Neural progenitor cell (in vitro differentiated cells): ENCODE measurements around the gene COL15A1. TPM values are rescaled to one million over a fixed set of nuclear protein-coding genes. Genes with fewer than 3 reads are reported as not detected.

ENCODE experiments used
- DNase-seq: peaks from one replicate; pipeline ENCODE4 v3.0.0-alpha.2; 2016; ENCODE audit warnings: low spot score
- H2AFZ ChIP-seq: fragments of 200-600 bp; sonication (generic); replicated peaks from 2 replicates; pipeline ENCODE4 v1.6.1; 2016; ENCODE audit warnings: antibody characterized with exemption
- H3F3A ChIP-seq: fragments of 200-600 bp; sonication (generic); 2 replicates; pipeline ENCODE4 v1.6.1; 2016; ENCODE audit warnings: antibody characterized with exemption, low read depth
- H3K27ac ChIP-seq: fragments of 200-600 bp; sonication (generic); 2 replicates; pipeline ENCODE4 v1.5.1; 2016; ENCODE audit warnings: mild to moderate bottlenecking
- H3K27me3 ChIP-seq: fragments of 200-600 bp; sonication (generic); 2 replicates; pipeline ENCODE4 v1.6.1; 2016; ENCODE audit warnings: mild to moderate bottlenecking, moderate library complexity
- H3K36me3 ChIP-seq: fragments of 200-600 bp; sonication (generic); 2 replicates; pipeline ENCODE4 v1.5.1; 2016
- H3K4me1 ChIP-seq: fragments of 200-600 bp; sonication (generic); 2 replicates; pipeline ENCODE4 v1.6.1; 2016; ENCODE audit warnings: mixed run types
- H3K4me2 ChIP-seq: fragments of 200-600 bp; sonication (generic); 2 replicates; pipeline ENCODE4 v1.6.1; 2016
- H3K4me3 ChIP-seq: fragments of 200-600 bp; sonication (generic); 2 replicates; pipeline ENCODE4 v1.5.1; 2016
- H3K79me2 ChIP-seq: fragments of 200-600 bp; sonication (generic); 2 replicates; pipeline ENCODE4 v1.6.1; 2016; ENCODE audit warnings: low read depth
- H3K9ac ChIP-seq: fragments of 200-600 bp; sonication (generic); 2 replicates; pipeline ENCODE4 v1.6.1; 2016
- H3K9me3 ChIP-seq: fragments of 200-600 bp; sonication (generic); 2 replicates; pipeline ENCODE4 v1.5.1; 2016; ENCODE audit warnings: low read depth
- H4K20me1 ChIP-seq: fragments of 200-600 bp; sonication (generic); 2 replicates; pipeline ENCODE4 v1.6.1; 2016; ENCODE audit warnings: low read depth
- H3K27ac Mint-ChIP-seq: 3 replicates; pipeline ENCODE4 v1.8.0; 2021; ENCODE audit warnings: mixed read lengths
- H3K27me3 Mint-ChIP-seq: 2 replicates; pipeline ENCODE4 v1.8.0; 2022; ENCODE audit warnings: low read depth, mild to moderate bottlenecking, inconsistent platforms, moderate library complexity, mixed read lengths; ENCODE audit not compliant: insufficient read depth
- H3K36me3 Mint-ChIP-seq: 3 replicates; pipeline ENCODE4 v1.8.0; 2021; ENCODE audit warnings: mixed read lengths
- H3K4me1 Mint-ChIP-seq: 3 replicates; pipeline ENCODE4 v1.8.0; 2021; ENCODE audit warnings: mixed read lengths
- H3K4me3 Mint-ChIP-seq: 3 replicates; pipeline ENCODE4 v1.8.0; 2021; ENCODE audit warnings: mild to moderate bottlenecking, moderate library complexity, mixed read lengths
- H3K9me3 Mint-ChIP-seq: 3 replicates; pipeline ENCODE4 v1.8.0; 2020; ENCODE audit warnings: mixed read lengths
- EZH2 ChIP-seq: fragments of 200-600 bp; sonication (generic); IDR thresholded peaks from 2 replicates; pipeline ENCODE4 v1.6.1; 2017; ENCODE audit warnings: antibody characterized with exemption, mild to moderate bottlenecking, moderate library complexity
- EZH2phosphoT487 ChIP-seq: fragments of 200-600 bp; sonication (generic); IDR thresholded peaks from 2 replicates; pipeline ENCODE4 v1.6.1; 2017; ENCODE audit warnings: antibody characterized with exemption
- total RNA-seq: library from RNA; depleted of rRNA; stranded (reverse); fragments of >200 nt; gene quantifications from 2 replicates; pipeline ENCODE4 v1.2.3, GENCODE V29; 2015; ENCODE audit warnings: low replicate concordance
- TF ChIP-seq, protein P1 (sequence below): fragments of 200-600 bp; sonication (generic); IDR thresholded peaks from 2 replicates; pipeline ENCODE4 v1.5.1; 2017; ENCODE audit warnings: antibody characterized with exemption, mild to moderate bottlenecking

The COL15A1 gene
- total RNA-seq, 1 donor from 2014 or later, result 3.2 TPM

DNA sequence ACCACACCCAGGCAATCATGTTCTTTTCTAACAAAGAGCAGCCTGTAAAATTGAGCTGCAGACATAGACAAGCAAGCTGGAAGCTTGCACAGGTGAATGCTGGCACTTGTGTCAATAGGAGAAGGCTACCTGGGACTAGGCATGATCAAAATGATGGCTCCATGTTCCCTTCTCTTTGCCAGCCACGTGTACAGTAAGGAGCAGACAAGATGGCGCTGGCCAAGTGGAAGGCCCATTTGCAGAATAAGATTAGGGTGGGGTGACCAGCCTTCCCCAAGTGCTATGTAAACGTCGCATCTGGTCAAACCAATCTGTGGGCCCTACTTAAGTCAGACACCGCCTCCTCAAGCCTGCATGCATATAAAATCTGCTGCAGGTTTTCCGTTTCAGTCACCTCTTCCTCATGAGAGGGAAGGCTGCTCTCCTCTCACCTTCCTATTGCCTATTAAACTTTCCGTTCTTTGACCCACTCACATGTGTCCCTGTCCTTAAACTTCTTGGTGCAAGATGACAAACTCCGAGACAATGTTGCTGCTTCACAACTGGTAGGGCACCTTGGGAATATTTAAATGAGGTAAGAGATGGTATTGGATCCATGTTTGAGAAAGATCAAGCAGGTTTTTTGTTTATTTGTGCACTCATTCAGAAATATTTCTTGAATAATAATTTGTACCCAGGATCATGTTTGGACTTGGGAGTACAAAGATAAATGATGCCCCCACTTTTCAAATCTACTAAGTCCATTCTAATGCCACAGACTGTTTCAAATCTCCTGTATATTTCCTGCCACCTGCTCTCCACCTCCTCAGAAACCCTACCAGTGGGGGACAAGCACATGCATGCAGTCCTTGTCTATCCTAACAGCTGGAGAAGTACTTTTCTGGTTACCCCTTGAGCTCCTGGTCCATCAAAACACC, 130.5 kb downstream of the COL15A1 start:
- Mint-ChIP-seq H3K27me3 (peaks cover 2% of the 10 kb centered on the region), H3K36me3 (no peaks in the 10 kb centered on the region), H3K4me3 (no peak overlapping the region), H3K27ac (no peak overlapping the region), H3K4me1 (peaks cover 35% of the 10 kb centered on the region), H3K9me3 (no peaks in the 10 kb centered on the region)
- H2AFZ ChIP-seq, result no peak overlapping the region
- no peaks in the 10 kb centered on the region for H3K9me3 ChIP-seq
- H3K4me3 ChIP-seq, result no peak overlapping the region
- no peaks in the 10 kb centered on the region for H3K36me3 ChIP-seq
- peaks cover 10% of the 10 kb centered on the region for H3K4me1 ChIP-seq
- H3K9ac ChIP-seq, result no peak overlapping the region
- H3K79me2 ChIP-seq, result no peaks in the 10 kb centered on the region
- H3K4me2 ChIP-seq, result no peak overlapping the region
- TF ChIP-seq, protein P1, sequence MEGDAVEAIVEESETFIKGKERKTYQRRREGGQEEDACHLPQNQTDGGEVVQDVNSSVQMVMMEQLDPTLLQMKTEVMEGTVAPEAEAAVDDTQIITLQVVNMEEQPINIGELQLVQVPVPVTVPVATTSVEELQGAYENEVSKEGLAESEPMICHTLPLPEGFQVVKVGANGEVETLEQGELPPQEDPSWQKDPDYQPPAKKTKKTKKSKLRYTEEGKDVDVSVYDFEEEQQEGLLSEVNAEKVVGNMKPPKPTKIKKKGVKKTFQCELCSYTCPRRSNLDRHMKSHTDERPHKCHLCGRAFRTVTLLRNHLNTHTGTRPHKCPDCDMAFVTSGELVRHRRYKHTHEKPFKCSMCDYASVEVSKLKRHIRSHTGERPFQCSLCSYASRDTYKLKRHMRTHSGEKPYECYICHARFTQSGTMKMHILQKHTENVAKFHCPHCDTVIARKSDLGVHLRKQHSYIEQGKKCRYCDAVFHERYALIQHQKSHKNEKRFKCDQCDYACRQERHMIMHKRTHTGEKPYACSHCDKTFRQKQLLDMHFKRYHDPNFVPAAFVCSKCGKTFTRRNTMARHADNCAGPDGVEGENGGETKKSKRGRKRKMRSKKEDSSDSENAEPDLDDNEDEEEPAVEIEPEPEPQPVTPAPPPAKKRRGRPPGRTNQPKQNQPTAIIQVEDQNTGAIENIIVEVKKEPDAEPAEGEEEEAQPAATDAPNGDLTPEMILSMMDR, result no peak
- no peak for TF ChIP-seq EZH2
- TF ChIP-seq EZH2phosphoT487, result no peak
- no peak for DNase-seq
- H4K20me1 ChIP-seq, result no peaks in the 10 kb centered on the region
- no peak overlapping the region for H3K27ac ChIP-seq
- no peaks in the 10 kb centered on the region for H3K27me3 ChIP-seq
- H3F3A ChIP-seq, result no peaks in the 10 kb centered on the region

DNA sequence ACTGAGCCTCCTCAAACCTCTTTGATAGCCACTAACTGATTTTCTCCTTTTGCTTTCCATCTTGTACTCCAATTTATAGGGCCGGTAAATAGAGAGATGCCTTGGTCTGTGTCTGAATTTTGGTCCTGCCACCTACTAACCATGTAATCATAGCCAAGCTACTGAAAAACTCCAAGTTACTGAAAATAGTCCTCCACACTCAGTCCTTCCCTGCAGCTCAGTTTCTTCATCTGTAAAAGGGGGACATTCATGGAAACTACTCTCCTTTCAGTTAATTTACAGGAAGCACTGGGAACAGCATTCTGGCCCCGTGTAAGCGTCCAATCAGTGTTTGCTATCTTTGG, 131.2 kb downstream of the COL15A1 start:
- TF ChIP-seq, protein P1, result no peak
- TF ChIP-seq EZH2, result no peak
- TF ChIP-seq EZH2phosphoT487, result no peak

DNA sequence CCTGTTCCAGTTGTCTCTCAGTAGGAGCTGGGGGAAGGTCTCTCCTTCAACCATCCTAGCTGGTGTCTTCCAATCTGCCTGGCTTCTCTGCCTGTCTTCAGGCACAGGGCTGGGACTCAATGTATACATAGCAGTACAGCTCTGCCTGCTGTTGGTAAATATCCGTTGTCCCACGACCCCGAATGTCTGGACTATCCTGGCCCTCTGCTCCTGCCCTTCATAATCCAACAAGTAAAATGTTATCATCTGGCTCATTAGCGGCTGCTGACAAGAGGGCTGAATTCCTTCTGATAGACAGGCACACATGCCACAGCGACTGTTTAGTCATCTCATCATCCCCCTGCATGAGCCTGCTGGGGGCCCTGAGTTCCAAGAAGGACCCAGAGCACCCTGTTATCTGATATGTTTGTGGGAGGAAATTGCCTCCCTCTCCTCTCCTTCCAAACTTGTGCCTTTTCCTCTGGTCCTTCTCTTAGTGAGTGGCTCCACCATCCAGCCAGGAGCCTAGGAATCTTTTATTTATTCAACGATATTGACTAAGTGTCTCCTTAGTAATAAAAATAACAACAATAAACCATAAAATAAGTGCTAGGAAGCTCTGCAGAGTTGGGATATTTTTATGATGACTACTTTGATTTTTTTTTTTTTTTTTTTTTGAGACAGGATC, 131.7 kb downstream of the COL15A1 start:
- no peak overlapping the region for H3K4me2 ChIP-seq
- no peak overlapping the region for H3K27ac ChIP-seq
- TF ChIP-seq EZH2phosphoT487 (no peak), EZH2 (no peak)
- TF ChIP-seq, protein P1, result no peak
- no peaks in the 10 kb centered on the region for H3F3A ChIP-seq
- no peaks in the 10 kb centered on the region for H3K36me3 ChIP-seq
- Mint-ChIP-seq H3K36me3 (no peaks in the 10 kb centered on the region), H3K4me1 (peaks cover 25% of the 10 kb centered on the region), H3K27me3 (peaks cover 2% of the 10 kb centered on the region), H3K27ac (no peak overlapping the region), H3K9me3 (no peaks in the 10 kb centered on the region), H3K4me3 (no peak overlapping the region)
- H3K79me2 ChIP-seq, result no peaks in the 10 kb centered on the region
- no peak overlapping the region for H2AFZ ChIP-seq
- H4K20me1 ChIP-seq, result no peaks in the 10 kb centered on the region
- H3K9me3 ChIP-seq, result no peaks in the 10 kb centered on the region
- no peaks in the 10 kb centered on the region for H3K27me3 ChIP-seq
- H3K9ac ChIP-seq, result no peak overlapping the region
- H3K4me1 ChIP-seq, result peaks cover 8% of the 10 kb centered on the region
- no peak overlapping the region for H3K4me3 ChIP-seq
- no peak for DNase-seq

More for the DNA sequence above, 131.2 kb downstream of the COL15A1 start:
- Mint-ChIP-seq H3K9me3 (no peaks in the 10 kb centered on the region), H3K4me1 (peaks cover 30% of the 10 kb centered on the region), H3K27me3 (peaks cover 2% of the 10 kb centered on the region), H3K36me3 (no peaks in the 10 kb centered on the region), H3K27ac (no peak overlapping the region), H3K4me3 (no peak overlapping the region)
- Histone ChIP-seq H3K79me2 (no peaks in the 10 kb centered on the region), H3K36me3 (no peaks in the 10 kb centered on the region), H3K27ac (no peak overlapping the region), H3K4me1 (peaks cover 10% of the 10 kb centered on the region), H2AFZ (no peak overlapping the region), H3K4me3 (no peak overlapping the region), H3K9me3 (no peaks in the 10 kb centered on the region), H3K4me2 (no peak overlapping the region), H3K27me3 (no peaks in the 10 kb centered on the region), H3K9ac (no peak overlapping the region), H4K20me1 (no peaks in the 10 kb centered on the region), H3F3A (no peaks in the 10 kb centered on the region)
- no peak for DNase-seq
